HG02678 (cell line): Measurements from ENCODE around the gene CCDC7.

ENCODE experiments used
- ATAC-seq: cut with Tn5 transposase; IDR thresholded peaks from one replicate; pipeline ENCODE4 v1.9.1; 2021; ENCODE audit warnings: mild to moderate bottlenecking, moderate library complexity; ENCODE audit not compliant: unreplicated experiment

CCDC7 gene

GRCh38 chr10:32923134-32923533 lies 477.2 kb downstream of the CCDC7 start:
- ATAC-seq = no peak

- no peak for ATAC-seq
These were observed 477.9 kb downstream of the CCDC7 start for GRCh38 chr10:32923849-32924248.
